Measurements from ENCODE around the gene BCL2L13.
"Not testable (repeated sequence)": the region's sequence is repeated elsewhere in the genome, so short reads cannot be mapped to it uniquely, and the experiment has no call there.

The BCL2L13 gene

DNA sequence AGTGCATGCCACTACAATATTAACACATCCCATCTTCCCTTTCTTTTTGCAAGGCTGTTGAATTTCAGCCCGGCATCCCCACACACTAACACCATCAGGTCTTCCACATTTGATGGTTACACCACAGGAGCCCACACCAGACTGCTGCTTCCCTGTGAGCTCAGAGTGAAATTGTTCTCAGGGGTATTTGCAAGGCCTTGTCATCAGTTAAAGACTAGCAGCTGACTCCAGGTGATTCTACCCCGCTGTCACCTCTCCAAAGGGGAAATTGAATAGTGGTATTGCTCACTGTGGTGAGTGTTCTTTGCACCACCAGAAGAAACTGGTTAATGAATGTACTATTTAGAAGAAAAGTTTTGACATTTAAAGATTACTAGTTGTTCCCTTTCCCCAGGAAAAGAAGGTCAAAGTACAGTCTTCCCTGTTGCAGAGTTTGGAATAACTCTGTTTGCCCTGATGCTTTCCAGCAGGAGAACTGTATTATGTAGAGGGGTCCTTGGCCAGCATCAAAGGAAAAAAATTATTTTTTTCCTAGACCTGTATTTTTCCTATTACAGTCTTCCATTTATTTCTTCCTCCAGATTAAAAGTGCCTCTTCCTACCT lies 93.8 kb downstream of the BCL2L13 start:
- no peak for DNase-seq

DNA sequence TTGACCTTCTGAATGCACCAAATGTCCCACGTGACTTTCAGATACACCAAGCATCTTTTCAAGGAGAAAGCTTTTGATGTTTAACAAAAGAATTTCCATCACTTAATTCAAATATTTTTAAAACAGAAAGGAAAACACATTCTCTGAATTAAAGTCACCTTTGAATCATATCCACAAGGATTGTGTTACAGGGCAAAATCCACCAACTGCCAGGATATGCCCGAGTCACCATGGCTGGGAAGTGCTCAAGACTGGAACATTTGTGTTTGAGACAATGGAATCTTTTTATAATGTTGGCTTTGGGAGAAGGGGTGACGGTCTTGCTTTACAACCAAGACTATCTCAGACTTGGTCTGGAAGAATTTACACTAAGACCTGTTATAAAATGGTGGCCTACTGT lies 94.9 kb downstream of the BCL2L13 start:
- DNase-seq, result no peak

DNA sequence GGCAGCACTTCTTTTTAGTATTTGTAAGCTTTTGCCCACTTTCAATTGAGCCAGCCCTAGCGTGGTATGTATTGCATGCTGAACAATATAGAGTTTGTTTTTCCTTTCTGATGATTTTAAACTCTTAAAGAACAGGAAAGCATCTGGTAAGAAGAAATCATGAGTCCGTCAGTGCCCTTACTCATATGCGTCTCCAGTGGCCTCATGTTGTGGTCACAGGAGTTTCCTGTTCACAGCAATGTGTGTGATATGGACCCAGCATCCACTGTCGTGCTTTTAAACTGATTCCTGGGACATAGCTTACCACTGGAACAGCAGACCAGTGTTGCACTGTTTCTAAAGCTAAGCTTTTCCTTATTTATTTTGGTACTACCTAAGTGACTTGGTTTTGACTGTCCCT lies 95.6 kb downstream of the BCL2L13 start:
- DNase-seq, result no peak

DNA sequence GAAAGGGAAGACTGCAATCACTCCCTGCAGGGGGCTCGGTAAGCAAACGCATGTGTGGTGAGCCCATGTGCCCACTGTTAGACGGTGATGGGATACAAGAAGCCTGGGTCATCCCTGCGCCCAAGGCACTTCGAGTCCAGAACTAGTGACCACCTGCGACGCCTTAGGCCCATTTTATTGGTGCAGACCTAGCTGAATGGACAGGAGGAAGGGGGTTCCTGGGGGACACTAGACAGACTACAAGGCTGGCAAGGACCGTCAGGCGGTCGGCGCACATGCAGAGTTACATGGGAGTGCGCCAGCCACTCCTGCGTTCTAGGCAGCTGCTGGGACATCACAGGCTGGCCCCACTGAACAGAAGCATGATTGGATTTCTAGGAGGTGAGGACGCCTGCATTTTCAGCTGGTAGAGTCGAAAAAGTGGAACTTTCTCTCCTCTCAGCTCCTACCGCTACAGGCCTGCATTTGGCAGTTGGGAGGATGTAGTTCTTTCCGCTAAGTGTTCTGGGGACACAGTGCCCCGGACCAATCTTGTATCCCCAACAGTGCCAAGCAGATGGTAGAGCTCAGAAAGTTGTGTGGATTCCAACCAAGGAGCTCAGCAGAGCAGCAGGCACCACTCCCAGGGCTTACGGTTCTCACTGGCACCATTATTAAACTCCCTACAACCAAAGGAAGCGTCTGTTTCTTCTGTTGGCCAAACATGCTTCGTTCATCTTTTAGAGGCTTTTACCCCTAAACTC lies 100.0 kb downstream of the BCL2L13 start:
- DNase-seq, result no peak

DNA sequence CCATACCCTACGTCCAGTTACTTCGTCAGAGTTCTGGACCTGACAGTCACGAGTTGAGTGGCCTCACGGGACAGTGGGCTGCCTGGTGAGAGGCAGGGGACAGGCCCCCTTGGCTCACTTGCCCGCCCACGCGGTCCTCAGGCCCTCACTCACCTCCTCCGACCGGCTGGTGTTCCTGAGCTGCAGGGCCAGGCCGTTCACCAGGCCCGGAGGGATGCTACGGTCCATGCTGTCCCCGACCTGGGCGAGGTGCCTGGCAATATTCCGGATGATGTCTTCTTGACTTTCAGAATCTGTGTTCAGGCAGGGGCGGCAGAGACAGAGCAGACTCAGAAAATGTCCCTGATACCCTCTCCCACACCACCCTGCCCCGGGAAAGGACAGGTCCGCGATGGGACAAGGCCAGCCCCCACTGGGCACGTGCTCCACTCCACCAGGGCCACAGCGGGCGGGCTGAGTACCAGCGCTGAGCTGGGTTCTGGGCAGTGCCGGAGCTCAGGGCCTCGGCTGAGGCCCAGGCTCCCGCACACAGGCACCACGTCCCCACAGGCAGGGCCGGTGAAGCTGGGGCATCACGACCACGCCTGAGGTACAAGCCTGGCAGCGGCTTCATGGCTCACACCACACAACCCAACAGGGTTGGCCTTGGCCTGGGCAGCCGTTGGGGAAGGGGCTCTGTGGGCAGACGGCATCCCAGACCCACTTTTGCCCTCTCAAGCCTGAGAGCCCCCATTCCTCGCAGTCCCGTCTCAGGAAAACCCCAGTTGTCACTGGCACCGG lies 100.8 kb downstream of the BCL2L13 start:
- no peak for DNase-seq

DNA sequence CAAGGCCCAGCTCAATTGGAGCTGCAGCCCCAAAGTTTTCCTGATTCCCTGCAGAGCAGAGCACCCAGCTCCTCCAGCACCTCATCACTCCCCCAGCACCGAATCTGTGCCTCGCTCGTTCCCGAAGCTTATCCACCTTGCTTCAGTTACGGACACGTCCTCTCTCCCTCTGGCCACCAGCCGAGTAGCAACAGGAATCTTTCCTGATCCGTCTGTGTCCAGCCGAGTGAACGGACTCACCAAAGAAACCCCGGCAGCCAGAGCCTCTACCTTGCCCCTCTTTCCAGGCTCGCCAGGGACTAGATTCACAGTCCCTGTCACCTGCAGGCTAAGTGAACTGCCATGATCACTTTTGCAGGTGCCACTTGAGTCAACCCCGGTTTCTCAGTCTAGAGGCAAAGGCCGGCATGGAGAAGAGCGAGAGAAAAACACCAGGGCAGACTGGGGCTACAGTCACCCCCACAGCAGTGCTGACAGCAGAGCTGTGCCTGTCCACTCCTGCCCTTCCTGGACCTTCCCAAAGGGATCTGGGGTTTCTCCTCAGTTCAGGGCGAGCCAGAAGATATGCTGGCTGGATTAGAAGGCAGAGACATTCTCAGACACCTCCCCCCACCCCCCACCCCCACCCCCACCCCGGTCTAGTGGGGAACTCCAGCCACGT lies 103.4 kb downstream of the BCL2L13 start:
- DNase-seq, result no peak

DNA sequence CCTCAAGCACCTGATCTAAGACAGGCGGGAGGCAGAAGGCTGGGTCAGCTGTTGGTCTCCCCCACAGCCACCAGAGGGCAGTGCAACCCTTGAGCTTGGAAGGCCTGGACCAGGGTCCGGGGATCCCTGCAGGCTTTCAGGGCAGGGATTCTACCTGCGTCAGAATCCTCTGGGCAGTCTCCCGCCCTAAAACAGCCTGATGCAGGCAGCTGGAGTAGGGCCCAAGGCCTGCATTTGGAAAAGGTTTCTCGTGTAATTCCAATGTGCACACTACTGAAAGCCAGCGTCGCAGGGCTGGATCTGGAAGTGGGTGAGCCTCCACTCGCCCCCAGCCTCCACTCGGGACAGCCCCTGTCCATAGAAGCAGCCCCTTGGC lies 104.0 kb downstream of the BCL2L13 start:
- DNase-seq, result peak; percentile 49

DNA sequence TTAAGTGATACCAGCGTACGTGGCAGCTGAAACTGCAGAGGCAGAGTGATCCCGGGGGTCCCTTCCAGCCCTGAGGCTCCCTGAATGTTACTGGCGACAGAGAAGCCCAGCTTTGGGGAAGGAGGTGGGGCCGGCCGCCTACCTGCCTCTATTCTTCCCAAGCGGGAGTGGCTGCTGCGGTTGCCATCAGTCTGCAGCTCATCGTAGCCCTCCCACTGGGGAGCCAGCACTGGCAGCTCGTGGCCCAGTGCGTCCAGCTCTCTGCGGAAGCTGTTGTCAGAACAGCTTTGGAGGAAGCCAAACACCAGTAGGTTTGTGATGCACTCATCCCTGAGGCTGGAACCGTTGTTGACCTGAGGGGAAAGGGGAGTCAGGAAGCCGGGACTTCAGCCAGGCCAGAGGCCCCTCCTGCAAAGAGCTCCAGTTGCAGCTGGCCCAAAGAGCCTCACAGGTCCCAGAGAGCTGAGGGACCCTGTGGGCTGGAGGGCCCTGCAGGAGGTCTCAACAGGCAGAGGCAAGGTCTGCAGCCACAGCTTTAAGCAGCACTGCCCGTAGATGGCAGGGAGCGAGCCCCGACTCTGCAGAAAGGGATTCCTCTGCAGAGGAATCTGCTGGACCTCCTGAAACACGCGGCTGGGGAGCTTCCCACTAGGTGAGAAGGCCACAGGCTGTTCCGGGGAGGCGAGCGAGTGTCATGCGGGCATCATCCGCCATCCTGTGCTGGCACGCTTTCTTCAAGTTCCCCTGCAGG lies 105.3 kb downstream of the BCL2L13 start:
- no peak for DNase-seq

DNA sequence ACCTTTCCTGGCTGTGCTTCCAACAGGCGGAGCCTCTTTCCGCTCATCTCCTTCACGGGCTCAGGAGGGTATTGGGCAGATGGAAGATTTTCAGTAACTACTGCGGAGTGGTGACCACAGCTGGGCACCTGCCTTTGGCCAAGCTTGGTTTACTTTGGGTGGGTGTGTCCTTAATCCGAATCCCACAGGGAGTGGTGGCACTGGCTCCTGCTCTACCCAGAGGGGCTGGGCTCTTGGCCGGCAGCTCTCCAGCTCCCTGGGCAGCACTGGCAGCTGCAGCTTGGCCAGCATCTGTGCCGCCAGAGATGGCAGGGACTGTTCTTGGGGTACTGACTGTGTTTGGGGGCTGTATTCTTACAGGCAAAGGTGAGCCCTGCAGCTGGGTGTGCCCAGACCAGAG lies 105.9 kb downstream of the BCL2L13 start:
- DNase-seq, result no peak

DNA sequence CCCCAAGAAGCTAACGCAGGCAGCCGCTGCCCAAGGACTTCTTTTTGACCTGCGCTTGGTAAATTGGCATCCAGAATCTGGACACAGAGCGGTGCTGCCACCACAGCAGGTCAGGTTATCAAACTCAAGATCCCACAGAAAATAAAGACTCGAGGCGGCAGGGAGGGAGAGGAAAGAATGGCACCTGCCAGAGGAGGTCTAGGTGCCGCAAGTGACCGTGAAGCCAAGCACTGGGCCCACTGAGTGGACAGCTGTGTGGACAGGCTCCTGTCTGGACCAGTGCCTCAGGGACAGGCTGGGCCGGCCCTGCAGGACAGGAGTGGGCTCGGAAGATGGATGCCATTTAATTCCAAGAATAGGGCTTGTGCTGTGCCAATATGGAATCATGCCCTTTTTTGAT lies 108.4 kb downstream of the BCL2L13 start:
- no peak for DNase-seq

DNA sequence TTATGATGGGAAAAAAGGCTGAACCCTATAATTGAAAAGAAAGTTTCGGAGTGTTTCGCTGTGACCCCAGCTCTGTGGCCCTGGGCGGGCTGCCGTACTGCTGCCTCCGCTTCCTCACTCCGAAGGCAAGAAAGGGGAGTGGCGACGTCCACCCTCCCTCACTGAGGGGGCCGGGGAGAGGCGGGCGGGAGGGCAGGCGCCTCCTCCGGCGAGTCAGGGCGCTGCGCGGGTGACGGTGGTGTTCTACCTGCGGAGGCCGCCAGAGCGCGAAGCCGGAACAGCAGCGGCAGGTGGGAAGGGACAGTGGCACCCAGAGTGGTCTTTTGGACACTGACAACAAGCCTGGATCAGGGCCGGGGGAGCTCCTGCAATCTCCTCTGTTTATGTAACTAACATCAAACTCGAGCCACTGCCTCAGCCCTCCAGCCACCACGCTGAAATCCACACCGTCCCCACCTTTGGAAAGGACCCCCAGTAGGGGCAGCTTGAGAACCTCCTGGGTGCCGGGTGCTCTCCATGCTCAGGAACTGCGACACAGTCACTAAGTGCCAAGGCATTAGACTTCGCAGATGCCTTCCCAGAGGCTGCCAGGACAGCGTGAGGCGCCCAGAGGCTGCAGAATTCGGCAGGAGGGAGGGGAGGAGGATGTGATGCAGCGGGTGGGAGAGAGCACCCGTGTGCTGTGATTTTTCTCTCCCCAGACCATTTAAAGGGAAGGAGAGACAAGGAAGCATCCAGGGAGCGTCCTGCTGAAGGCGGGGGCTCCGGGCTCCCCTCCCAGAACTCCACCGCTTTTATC lies 110.2 kb downstream of the BCL2L13 start:
- DNase-seq, result no peak

DNA sequence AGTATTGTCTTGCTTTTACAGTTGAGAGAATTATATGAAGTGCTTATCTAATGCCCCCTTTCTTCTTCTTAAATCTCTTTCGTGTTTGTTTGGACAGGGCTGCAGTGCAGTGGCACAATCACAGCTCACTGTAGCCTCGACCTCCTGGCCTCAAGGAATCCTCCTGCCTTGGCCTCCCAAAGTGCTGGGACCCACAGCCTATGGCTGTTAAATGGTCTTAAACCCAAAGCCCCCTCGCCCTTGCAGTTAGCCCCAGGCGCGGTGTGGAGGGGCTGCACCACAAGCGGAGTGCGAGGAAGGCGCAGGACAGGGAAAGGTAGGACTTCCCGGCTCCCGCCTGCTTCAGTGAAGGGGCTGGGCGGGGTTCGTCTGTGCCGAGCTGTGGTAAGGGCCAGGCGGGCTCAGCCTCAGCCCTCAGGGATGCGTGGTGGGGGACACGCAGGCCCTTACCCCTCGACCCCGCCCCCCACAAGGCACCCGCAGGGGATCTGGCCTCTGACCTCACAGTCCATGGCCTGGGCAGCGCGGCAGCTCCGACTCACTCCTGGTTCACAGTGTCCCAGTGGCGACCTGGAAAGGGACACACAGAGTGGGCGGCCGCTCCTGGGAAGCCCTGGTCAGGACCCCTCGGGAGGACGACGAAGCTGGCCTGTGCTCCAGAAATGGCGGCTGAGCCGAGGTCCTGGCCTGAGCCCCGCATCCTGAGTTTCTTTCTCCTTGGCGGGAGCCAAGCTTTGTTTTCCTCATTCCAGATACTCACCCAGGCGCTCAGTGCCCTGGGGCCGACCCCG lies 111.2 kb downstream of the BCL2L13 start:
- DNase-seq, result no peak

DNA sequence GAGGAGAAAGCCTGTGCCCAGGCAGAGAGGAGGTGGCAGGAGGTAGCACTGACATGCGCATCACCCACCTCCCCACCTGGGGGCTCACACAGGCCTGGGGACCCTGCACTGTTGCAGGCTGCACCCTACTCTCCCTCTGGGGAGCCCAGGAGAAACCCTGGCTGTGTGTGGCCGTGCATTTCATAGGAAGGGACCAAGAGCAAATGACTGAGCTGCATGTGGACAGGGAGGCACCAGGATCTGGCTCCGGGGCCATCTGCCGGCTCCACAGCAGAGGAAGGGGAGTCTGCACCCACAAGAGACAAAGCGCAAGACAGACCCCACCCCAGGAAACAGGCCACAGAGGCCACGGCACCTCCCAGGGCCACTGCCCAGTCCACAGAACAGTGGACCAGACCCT lies 113.0 kb downstream of the BCL2L13 start:
- DNase-seq, result no peak

DNA sequence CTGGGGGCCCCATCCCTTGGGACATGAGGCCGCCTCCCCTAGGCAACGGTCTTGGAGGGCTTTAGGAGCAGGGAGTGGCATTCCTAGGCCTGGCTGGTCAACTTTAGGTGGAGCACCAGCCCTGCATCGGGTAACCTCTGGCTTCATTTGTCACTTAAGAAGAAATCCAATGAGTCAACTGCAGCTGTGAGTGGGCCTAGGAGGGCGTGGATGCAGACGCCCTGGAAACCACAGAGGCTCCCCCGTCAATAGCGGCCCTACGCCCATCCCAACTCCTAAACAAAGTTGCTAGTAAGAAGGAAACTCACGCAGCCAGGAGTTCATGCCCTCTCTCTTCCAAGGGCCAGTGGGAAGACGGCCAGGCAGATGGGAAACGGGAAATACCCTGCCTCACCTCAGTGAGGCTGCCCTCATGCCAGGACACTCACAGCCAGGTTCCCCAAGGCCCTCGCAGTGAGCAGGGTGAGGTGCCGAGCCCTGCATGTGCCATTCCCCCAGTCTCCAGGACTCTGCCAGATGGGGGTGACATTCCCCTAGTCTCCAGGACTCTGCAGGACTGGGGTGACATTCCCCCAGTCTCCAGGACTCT lies 114.9 kb downstream of the BCL2L13 start:
- no peak for DNase-seq

DNA sequence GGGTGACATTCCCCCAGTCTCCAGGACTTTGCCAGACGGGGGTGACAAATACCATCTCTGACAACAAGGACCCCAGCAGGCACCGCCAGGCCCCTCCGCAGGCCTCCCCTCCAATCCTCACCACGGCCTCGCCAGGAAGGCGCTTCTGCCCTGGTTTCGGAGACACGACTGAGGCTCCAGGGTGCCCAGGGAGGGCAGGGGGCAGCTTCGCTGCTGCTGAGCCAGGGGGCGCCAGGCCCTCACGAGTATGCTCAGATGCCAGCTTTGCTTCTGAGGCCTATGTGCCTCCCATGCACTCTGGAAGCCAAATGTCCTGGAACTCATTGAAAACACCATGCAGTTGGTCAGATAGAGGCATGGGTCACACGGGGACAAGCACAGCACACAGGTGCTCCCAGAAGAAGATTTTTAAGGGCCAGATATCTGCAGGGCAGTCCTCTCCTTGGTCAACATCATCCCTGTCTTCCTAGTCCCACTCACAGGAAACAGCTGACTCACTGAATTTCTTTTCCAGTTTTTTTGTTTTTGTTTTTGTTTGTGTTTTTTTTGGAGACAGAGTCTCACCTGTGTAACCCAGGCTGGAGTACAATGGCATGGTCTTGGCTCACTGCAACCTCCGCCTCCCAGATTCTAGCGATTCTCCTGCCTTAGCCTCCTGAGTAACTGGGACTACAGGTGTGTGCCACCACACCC lies 115.8 kb downstream of the BCL2L13 start:
- no peak for DNase-seq

DNA sequence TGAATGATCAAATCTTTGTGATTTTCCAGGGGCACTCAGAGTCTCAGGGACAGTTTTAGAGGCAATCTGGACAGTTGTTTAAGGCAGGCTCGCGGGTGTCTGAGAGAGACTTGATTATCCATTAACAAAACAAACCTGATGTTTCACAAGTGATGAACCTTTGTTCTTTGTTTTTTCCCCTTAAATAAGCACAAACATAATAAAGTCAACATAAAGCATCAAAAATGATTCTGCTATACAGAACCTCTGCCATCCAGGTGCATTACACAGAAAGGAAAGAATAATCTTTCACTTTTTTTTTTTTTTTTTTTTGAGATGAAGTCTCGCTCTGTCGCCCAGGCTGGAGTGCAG lies 122.6 kb downstream of the BCL2L13 start:
- DNase-seq, result no peak

DNA sequence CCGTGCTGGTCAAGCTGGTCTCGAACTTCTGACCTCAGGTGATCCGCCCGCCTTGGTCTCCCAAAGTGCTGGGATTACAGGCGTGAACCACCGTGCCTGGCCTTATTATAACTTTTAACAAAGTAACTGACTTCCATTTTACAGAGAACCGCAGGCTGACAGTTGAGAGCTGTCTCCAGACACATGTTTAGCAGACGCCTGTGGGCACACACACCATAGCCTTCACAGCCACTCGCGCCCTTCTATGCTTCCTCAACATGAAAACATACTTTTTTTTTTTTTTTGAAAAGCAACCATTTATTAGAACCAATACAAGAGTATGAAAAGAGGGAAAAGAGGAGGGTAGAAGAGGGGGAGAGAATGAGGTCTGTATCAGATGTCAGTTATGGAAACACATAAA lies 124.9 kb downstream of the BCL2L13 start:
- DNase-seq, result not testable (repeated sequence)

DNA sequence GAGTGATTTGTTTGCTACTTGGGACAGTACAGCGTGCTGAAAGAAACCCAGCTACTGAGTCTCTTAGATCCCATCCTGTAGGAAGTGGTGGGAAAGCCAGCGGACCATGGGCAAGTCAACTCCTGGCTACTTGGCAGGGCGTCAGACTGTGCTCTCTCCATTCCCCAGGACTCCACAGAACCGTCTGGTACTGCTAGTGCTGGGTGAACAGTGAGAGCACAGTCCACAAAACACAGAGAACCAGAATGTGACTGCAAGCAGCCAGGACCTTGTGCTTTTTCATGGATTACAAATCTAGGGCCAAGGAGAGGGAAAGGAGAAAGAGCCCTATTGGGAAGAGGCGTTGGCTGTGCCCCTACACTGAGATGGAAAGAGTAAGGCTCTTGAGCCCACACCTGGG lies 125.5 kb downstream of the BCL2L13 start:
- DNase-seq, result no peak

DNA sequence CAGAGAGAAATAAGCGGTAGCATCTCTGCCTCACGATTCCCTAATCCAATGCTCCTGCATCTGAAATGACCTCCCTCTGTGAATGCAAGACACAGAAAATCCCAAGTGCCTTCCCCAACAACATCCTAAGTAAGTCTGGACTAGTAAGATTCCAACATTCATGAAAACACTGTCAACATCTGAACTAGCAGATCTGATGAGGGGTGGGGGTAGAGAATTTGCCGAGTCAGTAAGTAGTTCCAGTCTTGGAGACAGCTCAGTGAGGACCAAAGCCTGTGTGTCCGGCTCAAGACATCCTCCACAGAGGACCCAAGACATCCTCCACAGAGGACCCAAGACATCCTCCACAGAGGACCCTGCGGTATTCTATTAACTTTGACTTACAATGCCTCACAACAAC lies 126.3 kb downstream of the BCL2L13 start:
- DNase-seq, result not testable (repeated sequence)
